Measurements from ENCODE around the gene CCDC178.
"Not testable (repeated sequence)": the region's sequence is repeated elsewhere in the genome, so short reads cannot be mapped to it uniquely, and the experiment has no call there.

CCDC178 gene

DNA sequence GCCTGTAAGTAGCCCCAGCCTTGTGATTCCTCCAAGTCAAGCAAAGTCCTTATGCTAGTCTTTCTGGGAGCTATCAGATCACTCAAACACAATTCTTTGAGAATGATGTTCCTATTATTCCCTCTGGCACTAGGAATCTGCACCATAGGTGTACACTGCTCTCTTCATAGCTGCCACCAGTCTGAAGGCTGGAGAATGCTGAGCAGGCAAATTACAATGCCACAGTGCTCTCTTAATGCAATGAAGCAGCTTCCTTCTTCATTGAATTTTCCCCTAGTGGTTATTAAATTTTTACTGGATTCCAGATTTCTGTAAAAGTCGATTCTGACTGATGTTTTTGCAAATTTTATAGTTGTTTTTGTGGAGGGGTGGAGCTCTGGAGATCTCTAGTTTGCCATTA lies 84.8 kb downstream of the CCDC178 start:
- no peak for DNase-seq

DNA sequence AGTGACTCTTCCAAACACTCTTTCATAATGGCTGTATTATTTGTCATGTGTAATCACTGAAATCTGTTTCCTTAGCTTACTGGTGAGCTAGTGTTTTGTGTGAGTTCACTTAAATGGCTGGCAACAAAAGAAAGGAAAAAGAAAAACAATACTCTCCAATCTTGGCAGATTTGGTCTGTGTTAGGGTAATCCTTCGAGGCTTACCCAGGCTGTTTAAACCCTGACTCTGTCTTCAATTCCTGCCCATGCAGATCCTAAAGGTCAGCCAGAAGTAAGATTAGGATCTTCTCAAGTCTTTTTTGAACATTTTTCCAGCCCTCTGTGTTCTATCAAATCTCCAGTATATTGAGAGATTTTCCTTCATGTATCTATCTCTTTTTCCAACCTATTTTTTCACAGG lies 85.3 kb downstream of the CCDC178 start:
- no peak for DNase-seq

DNA sequence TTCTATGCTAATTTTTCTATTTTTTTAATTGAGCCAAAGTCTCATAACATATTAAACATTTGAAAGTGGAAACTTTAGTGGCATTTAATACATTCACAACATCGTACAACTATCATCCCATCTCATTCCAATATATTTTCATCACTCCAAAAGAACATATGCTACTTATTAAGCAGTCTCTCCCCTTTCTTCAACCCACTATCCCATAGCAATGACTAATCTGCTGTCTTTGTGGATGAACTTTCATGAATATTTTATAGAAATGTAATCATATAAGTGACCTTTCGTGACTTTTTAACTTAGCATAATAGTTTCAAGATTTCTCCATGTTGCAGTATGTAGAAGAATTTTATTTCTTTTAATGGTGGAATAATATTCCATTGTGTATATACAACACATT lies 90.3 kb downstream of the CCDC178 start:
- DNase-seq = no peak

DNA sequence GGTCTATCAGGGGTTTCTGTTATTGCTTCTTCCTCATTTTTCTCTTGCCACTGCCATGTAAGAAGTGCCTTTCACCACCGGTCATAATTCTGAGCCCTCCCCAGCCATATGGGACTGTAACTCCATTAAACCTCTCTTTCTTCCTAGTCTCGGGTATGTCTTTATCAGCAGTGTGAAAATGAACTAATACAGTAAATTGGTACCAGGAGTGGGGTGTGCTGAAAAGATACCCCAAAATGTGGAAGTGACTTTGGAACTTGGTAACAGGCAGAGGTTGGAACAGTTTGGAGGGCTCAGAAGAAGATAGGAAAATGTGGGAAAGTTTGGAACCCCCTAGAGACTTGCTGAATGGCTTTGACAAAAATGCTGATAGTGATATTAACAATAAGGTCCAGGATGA lies 100.8 kb downstream of the CCDC178 start:
- not testable (repeated sequence) for DNase-seq

DNA sequence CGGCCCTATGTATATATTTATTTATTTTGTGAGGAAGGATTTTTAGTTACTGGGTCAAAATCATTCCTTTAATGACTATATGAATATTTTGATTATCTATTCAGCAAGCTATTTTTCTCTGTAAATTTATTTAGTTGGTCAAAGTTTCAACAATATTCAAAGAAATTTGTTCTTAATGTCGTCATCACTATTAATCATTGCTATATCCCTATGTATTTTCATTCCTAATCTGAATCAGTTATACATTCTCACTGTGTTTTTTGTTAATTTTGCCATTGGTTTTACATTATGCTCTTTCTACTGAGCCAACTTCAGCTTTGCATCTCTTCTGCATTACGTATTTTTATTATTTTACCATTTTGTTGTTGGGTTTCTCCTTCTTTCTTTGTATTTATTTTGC lies 105.7 kb downstream of the CCDC178 start:
- no peak for DNase-seq

DNA sequence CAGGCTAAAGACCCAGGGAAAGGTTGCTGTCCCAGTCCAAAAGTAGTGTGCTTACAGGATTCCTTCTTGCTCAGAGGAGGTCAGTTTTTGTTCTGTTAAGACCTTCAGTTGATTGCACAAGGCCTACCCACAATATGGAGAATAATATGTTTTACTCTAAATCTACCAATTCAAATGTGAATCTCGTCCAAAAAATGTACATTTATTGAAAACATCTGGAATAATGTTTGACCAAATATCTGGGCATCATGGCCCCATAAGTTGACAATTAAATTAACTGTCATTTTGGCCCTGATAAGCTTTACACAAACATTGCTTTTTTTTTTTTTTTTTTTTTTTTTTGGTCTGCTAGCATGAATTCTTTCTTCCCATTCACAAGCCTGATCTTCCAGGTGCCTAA lies 109.8 kb downstream of the CCDC178 start:
- DNase-seq = no peak

DNA sequence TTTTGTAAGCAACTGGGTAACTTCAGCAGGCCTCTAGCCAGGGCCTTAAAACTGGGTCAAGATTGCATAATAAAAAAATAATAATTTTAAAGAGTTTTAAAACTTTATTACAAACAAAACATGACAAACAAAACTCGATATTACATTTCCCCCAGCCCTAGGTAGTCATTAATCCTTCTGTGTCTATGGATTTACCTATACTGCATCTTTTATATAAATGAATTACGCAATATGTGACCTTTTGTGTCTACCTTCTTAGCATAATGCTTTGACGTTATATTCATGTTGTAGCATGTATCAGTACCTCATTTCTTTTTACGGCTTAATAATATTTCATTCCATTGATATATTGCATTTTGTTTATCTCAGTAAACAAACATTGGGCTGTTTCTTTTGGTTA lies 113.5 kb downstream of the CCDC178 start:
- no peak for DNase-seq

DNA sequence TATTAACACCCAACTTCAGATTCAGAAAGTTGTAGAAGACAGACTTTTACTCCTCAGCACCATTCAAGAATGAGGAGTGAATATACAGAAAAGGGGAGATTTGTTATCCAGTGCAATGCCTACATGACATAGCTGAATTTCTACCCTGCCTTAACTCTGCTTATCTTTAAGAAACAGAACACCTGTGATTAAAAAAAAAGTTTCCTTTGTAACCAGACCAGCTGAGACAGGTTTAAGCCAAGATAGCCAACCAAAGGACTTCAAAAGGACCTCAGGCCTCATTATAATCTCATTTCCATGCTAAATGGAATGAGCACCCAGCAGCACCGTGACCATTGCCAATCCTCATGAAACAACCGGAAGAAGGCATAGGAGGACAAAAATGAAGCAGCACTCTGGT lies 122.9 kb downstream of the CCDC178 start:
- DNase-seq = no peak

DNA sequence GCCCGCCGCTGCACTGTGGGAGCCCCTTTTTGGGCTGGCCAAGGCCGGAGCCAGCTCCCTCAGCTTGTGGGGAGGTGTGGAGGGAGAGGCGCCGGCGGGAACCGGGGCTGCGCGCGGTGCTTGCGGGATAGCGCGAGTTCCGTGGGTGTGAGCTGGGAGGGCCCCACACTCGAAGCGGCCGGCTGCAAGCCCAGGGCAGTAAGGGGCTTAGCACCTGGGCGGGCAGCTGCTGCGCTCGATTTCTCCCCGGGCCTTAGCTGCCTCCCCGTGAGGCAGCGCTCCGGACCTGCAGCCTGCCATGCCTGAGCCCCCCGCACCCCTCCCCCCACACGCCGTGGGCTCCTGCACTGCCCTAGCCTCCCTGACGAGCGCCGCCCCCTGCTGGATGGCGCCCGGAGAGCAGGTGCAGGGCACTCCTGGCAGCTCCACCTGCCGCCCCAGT lies 124.4 kb downstream of the CCDC178 start:
- no peak for DNase-seq

DNA sequence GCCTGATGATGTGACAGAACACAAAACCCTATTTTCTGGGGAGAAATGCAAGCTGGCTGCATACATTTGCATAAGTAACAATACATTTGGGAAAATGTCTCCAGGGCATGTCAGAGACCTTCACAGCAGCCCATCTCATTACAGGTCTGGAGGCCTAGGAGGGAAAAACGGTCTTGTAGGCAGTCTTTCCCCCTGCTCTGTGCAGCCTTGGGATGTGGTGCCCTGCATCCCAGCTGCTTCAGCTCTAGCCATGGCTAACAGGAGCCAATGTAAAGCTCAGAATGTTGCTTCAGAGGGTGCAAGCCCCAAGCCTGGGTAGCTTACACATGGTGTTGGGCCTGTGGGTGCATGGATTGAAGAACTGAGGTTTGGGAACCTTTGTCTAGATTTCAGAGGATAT lies 133.0 kb downstream of the CCDC178 start:
- DNase-seq = no peak

DNA sequence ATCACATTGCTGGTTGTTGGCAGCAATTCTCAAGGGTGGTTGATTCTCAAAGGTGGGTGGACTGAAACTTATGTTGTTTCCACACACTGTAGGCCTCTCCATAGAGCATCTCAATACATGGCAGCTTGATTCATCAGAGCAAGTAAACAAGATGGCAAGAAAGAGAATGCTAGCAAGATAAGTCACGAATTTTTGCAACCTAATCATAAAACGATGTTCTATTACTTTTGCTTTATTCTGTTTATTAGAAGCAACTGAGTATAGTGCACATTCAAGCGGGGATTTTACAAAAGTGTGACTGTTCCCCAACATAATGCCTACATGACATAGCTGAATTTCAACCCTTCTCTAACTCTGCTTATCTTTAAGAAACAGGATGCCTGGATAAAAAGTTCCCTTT lies 136.2 kb downstream of the CCDC178 start:
- DNase-seq = no peak

DNA sequence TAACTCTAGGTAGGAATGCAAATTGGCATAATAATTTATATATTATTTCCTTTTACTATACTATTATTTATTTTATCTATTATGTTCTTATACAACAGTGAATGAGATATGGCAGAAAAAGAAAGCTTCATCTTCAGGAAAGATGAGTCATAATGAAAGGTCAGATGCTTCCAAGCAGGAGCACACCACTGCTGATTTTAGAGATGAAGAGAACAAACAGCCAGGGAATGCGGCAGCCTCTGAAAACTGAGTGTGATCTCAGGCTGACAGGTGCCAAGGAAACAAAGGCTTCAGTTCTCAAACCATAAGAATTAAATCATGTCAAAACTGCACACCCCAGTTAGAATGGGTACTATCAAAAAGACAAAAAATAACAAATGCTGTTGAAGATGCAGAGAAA lies 149.0 kb downstream of the CCDC178 start:
- no peak for DNase-seq

DNA sequence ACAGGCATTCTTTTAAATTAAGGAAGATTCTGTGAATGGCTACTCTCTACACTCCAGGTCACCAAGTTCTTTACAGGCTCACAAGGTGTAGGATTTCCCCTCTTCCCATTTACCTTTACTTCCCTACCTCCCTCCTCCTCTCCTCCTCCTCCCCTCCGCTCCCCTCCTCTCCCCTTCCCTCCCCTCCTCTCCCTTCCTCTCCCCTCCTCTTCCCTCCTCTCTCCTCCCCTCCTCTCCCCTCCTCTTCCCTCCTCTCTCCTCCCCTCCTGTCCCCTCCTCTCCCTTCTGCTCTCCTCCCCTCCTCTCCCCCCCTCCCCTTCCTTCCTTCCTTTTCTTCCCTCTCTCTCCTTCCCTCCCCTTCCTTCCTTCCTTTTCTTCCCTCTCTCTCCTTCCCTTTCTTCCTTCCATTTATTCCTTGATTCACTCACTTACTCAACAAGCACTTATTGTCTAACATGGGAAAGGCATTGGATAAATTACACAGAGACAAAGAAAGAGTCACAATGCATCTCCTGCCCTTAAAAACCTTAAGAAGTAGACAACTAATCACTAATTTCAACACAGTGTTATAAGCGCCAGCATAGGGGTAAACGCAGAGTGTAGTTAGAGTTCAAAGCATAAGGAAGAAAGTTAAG lies 152.3 kb downstream of the CCDC178 start:
- no peak for DNase-seq

DNA sequence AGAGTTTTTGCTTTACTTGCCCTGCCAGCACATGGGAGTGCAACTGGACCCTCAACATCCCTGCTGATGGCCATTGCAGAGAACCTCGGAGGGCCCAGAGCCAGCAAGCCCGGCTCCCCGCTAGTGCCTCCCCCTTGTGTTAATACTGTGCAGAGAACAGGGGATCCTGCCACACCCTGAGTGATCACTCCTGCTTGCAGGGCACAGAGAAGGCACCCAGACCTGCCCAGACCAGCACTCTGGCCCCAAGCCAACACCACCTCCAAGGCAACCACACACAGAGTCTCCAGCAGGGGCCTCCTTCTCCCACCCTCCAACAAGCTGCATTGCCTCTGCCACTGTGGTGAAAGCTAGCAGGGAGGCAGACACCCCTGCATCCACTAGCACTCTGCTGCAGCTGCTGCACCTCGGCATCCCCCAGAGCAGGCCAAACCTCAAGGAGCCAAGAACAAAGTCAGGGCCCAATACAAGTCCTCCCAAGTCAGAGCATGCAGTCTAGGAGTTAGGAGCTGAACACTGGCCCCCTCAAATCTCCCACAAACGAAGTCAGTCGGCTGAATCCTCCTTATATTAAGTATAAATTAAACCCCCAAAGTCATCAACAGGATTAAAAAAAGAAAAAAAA lies 157.7 kb downstream of the CCDC178 start:
- no peak for DNase-seq

DNA sequence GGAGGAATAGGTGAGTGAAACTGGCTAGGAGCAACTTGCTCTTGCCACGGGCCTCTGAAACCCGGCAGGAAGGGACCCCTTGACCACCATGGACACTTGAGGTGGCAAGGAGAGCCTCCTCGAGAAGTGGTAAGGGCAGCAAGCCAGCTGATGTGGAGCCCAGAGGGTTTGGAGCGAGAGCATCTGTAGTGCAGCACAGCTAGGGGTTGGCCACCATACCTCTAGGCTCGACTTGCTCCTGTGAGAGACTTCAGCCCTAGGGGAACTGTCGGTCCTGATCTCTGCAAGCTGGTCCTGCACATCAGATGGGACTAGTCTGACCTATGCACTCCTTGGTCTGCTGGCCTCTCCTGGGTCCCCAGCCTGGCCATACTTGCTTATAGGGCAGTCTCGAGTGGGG lies 158.4 kb downstream of the CCDC178 start:
- DNase-seq = no peak

DNA sequence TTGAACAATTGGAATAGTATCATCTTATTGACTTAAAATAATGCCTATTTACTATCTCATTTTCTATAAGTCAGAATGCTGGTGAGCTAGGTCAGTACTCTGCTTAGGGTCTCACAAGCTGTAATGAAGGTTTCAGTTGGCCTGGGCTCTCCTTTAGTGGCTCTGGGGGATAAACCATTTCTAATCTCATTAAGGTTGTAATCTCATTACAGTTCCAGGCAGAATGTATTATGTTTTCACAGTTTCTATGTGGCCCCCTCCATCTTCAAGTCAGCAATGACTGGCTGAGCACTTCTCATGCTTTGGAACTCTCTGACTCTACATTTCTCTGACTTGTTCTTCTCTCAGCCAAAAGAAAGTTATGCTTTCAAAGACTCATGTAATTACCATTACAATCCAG lies 163.1 kb downstream of the CCDC178 start:
- DNase-seq = no peak

DNA sequence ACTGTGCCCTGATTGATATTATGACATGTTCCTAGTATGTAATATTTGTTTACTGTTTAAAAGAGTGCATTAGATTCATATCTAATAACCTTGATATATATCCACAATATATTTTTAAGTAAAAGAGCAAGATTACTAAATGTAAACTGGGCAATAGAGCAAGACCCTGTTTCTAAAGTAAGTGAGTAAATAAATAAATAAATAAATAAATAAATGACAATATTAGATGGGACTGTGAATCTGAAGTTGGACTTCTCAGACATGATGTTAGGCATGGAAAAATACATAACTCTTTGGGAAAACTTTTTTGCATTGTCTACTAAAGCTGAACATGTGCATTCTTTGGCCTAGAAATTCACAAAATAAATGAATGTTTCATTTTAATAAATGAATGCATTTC lies 164.7 kb downstream of the CCDC178 start:
- no peak for DNase-seq

DNA sequence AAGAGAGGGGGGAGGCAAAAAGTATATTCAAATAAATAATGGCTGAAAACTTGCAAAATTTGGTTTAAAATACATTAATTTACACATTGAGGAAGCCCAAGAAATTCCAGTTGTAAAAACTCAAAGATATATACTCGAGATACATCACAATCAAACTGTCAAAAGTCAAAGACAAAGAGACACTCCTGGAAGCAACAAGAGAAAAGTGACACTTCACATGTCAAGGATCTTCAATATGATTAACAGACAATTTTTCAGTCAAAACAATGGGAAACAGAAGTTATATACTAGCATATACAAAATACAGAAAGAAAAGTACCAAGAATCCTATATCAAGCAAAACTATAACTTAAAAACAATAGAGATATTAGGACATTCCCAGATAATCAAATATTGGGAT lies 170.2 kb downstream of the CCDC178 start:
- no peak for DNase-seq

DNA sequence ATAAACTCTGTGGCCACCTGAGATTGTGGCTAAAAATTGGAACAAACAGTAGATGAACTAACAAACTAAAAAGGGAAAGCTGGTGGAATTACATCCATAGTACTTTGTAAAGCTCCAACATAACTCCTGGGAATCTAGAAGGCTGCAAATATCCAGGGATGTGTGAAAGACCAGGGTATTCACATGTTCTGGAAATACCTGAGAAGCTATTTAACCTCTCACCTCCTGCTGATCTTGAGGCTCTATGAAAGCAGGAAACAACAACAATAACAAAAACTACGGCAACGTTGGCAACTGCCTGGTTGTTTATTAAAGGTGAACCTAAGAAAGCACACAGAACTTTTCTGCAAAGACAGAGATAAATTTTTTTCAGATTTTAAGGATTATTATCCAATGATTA lies 171.3 kb downstream of the CCDC178 start:
- no peak for DNase-seq

DNA sequence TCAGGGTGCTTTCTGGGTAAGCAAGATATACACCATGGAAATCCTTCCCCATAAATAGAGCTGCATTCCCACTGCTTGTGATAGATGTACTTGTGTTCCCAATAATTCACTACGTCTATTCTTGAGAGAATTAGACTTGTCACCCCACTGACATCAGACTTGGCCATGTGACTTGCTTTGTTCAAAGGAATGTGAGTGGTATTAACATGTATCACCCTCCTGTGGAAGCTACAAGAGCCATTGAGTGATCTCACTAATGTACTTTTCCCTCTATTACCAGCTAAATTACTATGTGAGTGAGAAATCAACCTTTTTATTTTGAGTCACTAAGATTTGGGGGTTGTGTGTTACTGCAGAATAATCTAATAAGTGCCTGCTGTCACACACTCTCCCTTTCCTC lies 176.0 kb downstream of the CCDC178 start:
- DNase-seq = no peak

DNA sequence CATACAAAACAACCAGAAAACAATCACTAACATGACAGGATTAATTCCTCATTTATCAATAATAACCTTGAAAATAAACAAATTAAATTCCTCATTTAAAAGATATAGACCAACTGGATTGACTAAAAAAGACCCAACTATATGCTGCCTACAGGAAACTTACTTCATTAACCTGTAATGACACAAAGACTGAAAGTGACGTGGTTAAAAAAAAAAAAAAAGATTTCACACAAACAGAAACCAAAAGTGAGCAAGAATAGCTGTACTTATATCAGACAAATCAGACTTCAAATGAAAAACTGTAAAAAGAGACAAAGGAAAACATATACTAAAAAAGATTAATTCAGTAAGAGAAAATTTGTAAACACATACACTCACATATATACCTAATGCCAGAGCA lies 201.2 kb downstream of the CCDC178 start:
- DNase-seq = no peak

DNA sequence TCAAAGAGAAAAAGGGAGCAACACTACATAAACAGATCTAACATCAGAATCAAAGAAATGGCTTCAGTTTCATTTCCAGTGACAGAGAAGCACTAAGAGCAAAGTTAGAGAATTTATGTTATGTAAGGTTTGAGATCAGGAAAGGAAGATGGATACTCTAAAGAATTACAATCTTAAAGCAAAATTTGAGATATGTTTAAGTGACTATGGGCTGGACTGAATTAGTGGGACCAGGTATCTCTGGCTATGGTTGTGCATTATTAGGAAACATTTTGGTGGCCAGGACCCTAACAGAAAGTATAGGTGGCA lies 208.2 kb downstream of the CCDC178 start:
- DNase-seq = no peak

DNA sequence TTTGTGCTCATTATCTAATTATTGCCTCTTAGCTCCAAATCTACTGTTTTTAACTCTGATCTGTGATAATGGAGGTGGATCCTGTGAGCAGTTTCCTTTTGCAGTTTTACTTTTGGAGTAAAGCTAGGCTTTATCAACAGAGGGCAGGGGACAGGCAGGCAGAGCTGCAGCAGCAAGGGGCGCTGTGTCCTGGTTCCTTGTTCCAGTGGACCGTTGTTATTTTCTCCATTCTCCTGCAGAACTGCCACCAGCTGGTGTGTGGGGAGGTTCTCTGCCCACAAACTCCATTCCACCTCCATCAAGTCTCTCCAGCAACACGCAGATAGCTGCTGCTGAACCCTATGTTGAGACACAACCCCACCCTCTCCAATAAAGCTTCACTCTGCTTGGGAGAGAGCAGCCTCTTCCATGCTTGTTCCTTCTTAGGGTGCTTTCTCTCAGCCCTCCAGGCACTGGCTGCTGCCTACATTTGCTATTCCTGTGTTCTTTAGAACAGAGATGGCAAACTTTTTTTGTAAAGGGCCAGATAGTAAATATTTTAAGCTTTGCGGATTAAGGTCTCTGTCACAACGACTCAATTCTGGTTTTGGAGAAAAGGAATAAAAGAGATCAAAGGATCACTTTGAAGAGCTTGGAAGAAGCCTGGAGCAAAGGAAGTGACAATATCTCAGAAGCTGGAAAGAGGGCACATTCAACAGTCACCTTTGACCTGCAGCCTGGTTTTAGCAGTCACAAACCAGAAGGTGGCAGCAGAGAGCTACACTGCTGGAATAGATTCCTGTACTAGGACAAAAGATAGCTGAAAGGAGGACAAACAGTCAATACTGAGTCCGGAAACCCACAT lies 208.8 kb downstream of the CCDC178 start:
- peak; percentile 71 for DNase-seq

DNA sequence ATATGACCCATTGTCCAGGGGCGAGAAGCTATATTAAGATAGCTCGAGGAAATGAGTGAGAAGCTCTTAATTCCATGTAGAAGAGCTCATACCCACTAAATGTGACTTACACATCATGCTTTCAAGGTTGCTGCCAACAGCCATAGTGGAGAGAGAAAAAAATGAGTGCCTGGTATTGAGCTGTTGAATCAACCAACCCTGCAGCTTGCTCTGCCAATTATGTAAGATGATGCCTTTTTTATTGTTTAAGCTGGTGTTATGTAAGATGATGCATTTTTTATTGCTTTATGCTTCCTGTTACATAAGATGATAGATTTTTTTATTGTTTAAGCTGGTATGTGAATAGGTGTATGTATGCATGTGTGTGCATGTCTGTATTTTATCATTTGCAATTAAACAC lies 228.2 kb downstream of the CCDC178 start:
- DNase-seq = no peak

All from suppressor macrophage treated with lipopolysaccharide for 4 hours (primary cell).